Measurements from ENCODE around the gene RMND1.

- no peak for TF ChIP-seq AKNA (CRISPR knock-in tag; IDR thresholded peaks at IDR 0.05; ENCODE audit: borderline replicate concordance)
- TF ChIP-seq, protein P1, sequence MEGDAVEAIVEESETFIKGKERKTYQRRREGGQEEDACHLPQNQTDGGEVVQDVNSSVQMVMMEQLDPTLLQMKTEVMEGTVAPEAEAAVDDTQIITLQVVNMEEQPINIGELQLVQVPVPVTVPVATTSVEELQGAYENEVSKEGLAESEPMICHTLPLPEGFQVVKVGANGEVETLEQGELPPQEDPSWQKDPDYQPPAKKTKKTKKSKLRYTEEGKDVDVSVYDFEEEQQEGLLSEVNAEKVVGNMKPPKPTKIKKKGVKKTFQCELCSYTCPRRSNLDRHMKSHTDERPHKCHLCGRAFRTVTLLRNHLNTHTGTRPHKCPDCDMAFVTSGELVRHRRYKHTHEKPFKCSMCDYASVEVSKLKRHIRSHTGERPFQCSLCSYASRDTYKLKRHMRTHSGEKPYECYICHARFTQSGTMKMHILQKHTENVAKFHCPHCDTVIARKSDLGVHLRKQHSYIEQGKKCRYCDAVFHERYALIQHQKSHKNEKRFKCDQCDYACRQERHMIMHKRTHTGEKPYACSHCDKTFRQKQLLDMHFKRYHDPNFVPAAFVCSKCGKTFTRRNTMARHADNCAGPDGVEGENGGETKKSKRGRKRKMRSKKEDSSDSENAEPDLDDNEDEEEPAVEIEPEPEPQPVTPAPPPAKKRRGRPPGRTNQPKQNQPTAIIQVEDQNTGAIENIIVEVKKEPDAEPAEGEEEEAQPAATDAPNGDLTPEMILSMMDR (CRISPR knock-in tag; IDR thresholded peaks at IDR 0.05) = no peak
- no peak for TF ChIP-seq GATA4 (IDR thresholded peaks at IDR 0.05; ENCODE audit: borderline replicate concordance, low read depth)
- no peak for TF ChIP-seq SMC3 (IDR thresholded peaks at IDR 0.05; ENCODE audit: low read length)
- no peak for TF ChIP-seq SRSF1 (optimal IDR thresholded peaks at IDR 0.05; ENCODE audit: low read depth, low read length)
- TF ChIP-seq FOSL1 (CRISPR knock-in tag; IDR thresholded peaks at IDR 0.05; ENCODE audit: borderline replicate concordance) = no peak
- no peak for TF ChIP-seq ZNF766 (CRISPR knock-in tag; IDR thresholded peaks at IDR 0.05; ENCODE audit: borderline replicate concordance)
- TF ChIP-seq ZNF432 (CRISPR knock-in tag; IDR thresholded peaks at IDR 0.05; ENCODE audit: borderline replicate concordance) = no peak
Observed at GRCh38 chr6:151443454-151443853, 8.5 kb downstream of the RMND1 start.

All from HepG2 (cell line).